Upper lobe of left lung (tissue), 4 donors: ENCODE results near the gene PLEKHG4B.

Experiments
- CTCF ChIP-seq, 6 experiments: fragments of 450-650 bp in 4 of 6; fragments of 200-600 bp in 2 of 6; sonication (generic) in 2 of 6; IDR thresholded peaks; one replicate each; pipeline ENCODE4 v1.5.1; 2016 to 2019; ENCODE audit warnings: antibody characterized with exemption in 6 of 6
- EP300 ChIP-seq, 4 donors: sonication (generic); formaldehyde crosslinking; IDR thresholded peaks; one replicate each; pipeline ENCODE4 v1.5.1; 2017; ENCODE audit warnings: antibody characterized with exemption in 4 of 4, control low read depth in 2 of 4
- POLR2A ChIP-seq, 4 donors: fragments of 450-650 bp; IDR thresholded peaks; one replicate each; pipeline ENCODE4 v1.5.1; 2016 to 2017; ENCODE audit warnings: antibody characterized with exemption in 4 of 4, mild to moderate bottlenecking in 2 of 4
- POLR2AphosphoS5 ChIP-seq, 2 donors: sonication (generic); formaldehyde crosslinking; IDR thresholded peaks; one replicate each; pipeline ENCODE4 v1.5.1; 2017; ENCODE audit warnings: antibody characterized with exemption in 2 of 2

GRCh38 chr5:160173-160510 lies 68.2 kb downstream of the PLEKHG4B start:
- TF ChIP-seq CTCF (IDR thresholded peaks at IDR 0.05), result no peak
- no peak for TF ChIP-seq EP300 (IDR thresholded peaks at IDR 0.05)
- no peak for TF ChIP-seq POLR2A (IDR thresholded peaks at IDR 0.05)
- no peak for TF ChIP-seq POLR2AphosphoS5 (IDR thresholded peaks at IDR 0.05)
